ENCODE data around the gene COL1A2.

Gene COL1A2

DNA sequence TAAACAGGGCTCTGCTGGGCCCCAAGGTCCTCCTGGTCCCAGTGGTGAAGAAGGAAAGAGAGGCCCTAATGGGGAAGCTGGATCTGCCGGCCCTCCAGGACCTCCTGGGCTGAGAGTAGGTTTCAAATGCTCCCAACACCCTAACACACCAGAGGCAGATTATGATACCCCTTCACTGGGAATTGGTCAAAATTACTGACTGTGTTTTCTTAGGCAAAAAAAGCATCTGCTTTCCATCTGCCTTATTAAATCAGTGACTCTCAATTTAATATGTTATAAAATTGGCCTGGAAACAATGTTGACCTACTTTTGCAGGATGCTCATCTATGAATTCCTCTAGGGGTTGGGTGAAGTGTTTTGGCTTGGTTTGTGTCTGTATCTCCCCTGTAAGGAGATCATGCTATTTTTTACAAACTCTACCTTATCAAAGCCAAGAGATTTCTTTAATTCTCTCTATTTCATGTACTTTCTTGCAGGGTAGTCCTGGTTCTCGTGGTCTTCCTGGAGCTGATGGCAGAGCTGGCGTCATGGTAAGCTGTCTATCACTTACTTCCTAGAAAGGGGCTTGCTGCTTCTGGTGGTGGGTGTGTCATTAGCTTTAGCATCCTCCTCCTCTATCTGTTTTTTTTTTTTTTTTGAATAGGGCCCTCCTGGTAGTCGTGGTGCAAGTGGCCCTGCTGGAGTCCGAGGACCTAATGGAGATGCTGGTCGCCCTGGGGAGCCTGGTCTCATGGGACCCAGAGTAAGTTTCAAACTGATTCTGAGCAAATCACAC, 15.9 kb downstream of the COL1A2 start:
- no peak for DNase-seq (ENCODE audit: low spot score)

DNA sequence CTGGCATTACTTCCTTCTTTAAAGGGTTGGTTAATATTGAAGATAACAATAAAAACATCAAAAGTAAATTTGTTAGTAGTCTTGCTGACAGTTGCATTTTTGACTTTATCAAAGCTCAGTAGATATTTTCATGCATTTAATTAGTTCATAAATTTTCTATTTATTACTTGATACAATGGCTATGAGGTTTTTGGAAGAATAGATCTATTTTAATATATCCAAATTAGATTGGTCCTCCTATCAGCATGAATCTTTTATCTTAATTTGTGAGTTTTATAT, 16.4 kb downstream of the COL1A2 start:
- no peak for DNase-seq (ENCODE audit: low spot score)

DNA sequence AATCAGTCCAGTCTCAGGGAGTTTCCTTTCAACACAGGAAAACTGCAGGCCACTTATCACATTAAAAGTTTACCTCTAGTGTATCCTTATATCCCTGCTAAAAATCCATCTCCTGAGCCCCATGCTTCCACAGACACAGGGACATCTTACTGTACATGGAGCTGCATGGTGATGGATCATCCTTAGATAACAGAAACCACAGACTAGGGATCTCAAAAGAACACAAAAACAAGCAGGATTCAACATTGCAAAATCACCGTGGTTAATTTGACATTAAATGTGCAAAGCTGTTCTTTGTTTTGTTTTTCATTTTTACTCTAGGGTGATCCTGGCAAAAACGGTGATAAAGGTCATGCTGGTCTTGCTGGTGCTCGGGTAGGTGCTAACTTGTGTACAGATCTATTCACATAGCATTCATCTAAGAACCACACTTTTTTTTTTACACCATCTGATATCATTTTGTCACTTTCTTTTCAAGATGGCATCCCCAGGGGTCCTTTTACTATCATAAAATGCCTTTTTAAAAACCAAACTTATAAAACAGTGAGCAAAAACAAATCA, 18.1 kb downstream of the COL1A2 start:
- DNase-seq (ENCODE audit: low spot score): no peak

DNA sequence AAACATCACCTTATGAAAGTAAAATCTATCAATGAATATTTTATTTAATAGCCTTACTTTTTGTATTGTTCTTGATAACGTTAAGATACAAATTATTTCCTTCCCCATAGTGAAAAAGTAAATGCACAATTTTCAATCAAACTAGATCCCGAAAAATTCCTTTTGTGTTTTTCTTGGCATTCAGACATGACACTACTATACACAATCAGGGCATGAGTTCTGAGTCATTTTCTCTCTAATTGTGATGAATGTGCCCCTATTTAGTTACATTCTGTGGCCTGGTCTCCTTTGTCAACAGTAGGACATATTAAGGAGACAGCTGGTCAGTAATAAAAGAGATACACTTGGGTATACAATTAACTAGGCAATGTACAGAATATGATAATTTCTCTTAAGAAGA, 19.8 kb downstream of the COL1A2 start:
- DNase-seq (ENCODE audit: low spot score): no peak

DNA sequence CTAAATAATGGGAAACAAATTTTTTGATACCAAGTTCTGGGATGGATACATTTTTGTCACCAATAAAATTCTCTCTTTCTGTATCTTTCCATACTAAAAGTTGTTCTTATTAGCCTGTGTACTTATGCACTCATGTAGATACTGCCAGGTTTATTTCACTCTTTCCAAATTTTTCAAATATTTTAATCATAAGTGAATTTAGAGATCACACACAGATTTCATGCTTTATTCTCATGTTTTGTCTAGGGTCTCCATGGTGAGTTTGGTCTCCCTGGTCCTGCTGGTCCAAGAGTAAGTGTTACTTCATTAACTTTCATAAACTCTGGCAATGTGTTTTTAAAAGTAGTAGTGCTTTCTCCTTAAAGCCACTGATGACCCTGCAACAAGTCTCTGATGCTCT, 20.3 kb downstream of the COL1A2 start:
- DNase-seq (ENCODE audit: low spot score): no peak

DNA sequence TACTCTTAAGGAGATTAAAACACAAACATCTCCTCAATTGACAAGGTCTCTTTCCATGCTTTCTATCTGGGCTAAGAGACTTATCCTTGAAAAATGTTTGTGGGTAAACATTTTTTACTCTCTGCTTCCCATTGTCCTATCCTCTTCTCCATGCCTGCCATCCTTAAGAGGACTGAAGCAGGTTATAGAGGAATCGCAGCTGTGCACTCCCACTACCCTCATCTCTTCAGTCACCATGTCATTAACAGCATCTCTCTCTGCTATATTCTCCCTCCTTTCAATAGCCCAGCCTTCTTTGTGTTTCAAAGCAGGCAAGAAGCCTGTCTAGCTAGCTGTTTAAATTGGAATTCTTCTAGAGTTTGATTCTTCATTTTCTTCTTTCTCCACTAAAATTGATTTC, 22.6 kb downstream of the COL1A2 start:
- no peak for DNase-seq (ENCODE audit: low spot score)

DNA sequence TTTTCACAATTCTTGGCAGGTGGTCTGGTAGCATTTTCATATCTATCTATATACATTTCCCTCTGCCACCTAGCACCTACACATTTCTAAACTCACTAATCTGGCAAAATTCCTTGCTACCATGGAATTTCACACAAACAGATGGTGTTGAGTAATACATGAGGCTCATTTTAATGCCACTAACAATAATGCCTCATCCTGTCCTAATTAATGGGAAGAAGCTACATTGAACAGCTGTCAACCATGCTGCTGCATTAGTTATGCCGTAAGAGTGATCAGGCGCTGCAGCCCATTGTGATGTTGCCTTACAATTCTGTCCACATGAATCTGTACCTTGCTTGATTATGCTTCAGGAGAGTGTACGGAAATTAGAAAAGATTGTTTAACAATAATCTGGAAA, 23.2 kb downstream of the COL1A2 start:
- DNase-seq (ENCODE audit: low spot score): no peak

DNA sequence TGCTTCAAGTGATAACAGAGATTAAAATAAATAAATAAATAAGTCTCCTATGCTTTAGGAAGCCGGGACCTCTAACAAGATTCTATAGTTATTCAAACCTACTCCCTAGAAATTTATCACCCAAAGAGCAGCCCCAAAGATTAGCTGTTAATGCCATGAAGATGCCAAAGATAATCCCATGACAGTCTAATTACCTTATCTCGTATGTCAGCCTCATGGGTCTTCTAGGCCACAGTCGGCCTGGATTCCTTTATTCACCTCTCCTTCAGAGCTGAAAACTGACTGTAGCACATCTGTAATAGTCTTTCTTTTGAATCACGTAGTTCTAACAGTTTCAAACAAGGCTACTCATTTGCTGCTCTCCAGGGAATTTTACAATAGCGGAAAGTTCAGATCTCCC, 24.2 kb downstream of the COL1A2 start:
- DNase-seq (ENCODE audit: low spot score): no peak

DNA sequence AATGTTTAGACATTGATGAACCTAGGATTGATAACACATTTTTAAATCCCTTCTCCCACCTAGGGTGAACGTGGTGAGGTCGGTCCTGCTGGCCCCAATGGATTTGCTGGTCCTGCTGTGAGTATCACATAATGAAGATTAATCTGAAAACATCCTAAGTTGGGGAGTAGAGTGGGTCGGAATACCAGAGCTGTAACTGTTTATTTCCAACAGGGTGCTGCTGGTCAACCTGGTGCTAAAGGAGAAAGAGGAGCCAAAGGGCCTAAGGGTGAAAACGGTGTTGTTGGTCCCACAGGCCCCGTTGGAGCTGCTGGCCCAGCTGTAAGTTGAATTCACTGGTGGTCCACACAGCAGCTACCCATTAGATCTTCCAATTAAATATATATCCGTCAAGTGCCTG, 25.6 kb downstream of the COL1A2 start:
- no peak for DNase-seq (ENCODE audit: low spot score)

DNA sequence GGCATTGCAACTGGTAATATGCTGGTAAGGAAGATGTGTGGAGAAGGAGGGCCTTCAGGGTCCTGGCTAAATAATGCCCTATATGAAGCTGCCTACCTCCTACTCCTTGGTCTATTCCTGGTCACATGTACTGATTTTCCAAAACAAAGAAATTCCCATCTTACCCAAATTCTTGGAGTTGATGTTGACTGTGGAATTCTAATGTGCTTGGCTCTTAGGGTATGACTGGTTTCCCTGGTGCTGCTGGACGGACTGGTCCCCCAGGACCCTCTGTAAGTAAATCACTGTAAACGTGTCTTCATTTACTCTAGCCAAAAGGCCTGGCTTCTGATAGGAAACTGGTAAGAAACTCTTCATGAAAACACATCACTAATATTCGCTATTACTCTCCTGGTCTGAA, 27.0 kb downstream of the COL1A2 start:
- no peak for DNase-seq (ENCODE audit: low spot score)

DNA sequence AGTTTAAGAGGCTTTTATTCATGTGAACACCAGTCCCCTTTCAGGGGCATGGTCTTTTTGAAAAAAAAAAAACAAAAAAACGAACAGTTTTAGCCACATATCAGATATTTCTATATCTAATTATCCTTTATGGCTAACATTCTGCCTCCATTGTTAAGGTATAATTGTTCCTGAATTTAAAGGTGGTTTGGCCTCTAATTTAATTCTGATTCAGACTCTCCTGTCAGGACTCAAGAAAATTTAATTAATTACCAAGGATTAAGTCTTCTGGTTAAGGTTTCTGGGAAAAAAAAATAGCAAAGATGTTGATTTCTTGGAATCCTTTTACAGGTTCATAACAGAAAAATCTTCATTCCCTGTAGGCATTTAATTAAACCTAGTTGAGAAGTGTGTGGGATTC, 27.4 kb downstream of the COL1A2 start:
- no peak for DNase-seq (ENCODE audit: low spot score)

DNA sequence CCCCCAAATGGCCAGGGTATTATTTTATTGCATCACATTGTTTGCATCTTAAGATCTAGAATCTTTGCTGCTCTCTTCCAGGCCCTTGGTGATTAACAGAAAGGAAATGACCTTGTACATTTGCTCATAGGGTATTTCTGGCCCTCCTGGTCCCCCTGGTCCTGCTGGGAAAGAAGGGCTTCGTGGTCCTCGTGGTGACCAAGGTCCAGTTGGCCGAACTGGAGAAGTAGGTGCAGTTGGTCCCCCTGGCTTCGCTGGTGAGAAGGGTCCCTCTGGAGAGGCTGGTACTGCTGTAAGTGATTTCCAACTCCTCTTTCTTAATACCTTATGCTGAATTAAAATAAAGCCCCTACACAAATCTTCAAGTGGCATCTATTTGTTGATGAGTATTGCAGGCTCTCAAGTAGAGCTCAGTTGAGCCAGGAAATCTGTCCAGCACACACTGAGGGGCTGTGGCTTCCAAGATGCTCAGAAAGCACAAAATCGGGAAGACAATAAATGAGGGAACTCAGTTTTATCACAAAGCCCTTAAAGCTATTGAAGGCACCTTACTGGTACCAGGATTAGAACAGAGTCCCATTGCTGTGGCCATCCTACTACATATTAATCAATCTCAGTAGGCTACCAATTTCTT, 28.2 kb downstream of the COL1A2 start:
- no peak for DNase-seq (ENCODE audit: low spot score)

DNA sequence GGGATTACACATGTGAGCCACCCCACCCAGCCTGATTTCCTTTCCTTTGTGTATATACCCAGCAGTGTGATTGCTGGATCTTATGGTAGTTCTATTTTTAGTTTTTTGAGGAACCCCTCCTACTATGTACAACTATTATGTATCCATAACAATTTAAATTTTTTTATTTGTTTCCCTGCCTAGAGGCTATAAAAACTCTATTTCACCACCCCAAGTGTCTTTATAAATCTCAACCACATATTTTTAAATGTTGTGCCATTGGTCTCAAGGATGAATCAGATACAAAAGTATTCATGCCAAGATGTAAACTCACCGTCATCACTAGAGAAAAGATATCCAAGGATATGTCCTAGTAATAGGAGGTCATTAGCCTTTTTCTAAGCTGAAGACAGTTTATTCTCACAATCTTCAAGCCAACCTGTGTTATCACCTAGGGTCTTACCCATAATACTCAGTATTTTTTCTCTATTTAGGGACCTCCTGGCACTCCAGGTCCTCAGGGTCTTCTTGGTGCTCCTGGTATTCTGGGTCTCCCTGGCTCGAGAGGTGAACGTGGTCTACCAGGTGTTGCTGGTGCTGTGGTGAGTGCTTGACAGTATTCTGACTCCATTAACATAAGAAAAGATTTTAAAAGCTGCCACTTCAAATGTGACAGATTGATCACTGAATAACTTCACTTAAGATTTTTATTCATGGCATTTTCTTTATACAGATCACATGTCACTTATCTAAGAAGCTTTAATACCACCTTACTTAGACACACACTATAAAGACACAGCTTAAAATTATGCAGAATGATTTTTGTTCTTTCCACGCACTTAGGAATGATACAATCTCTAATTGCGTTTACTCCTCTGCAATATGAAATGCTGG, 29.4 kb downstream of the COL1A2 start:
- DNase-seq (ENCODE audit: low spot score): no peak

DNA sequence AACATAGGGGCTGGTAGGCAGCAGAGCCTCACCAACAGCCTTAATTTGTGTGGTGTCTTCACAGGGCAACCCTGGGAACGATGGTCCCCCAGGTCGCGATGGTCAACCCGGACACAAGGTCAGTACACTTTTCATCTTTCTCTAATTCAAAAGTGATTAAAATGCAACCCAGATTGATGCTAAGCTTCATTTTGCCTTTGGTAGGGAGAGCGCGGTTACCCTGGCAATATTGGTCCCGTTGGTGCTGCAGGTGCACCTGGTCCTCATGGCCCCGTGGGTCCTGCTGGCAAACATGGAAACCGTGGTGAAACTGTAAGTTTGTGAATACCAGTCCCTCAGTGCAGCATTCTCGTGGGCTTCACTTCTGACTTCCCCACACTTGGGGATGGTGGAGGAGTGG, 30.9 kb downstream of the COL1A2 start:
- no peak for DNase-seq (ENCODE audit: low spot score)

DNA sequence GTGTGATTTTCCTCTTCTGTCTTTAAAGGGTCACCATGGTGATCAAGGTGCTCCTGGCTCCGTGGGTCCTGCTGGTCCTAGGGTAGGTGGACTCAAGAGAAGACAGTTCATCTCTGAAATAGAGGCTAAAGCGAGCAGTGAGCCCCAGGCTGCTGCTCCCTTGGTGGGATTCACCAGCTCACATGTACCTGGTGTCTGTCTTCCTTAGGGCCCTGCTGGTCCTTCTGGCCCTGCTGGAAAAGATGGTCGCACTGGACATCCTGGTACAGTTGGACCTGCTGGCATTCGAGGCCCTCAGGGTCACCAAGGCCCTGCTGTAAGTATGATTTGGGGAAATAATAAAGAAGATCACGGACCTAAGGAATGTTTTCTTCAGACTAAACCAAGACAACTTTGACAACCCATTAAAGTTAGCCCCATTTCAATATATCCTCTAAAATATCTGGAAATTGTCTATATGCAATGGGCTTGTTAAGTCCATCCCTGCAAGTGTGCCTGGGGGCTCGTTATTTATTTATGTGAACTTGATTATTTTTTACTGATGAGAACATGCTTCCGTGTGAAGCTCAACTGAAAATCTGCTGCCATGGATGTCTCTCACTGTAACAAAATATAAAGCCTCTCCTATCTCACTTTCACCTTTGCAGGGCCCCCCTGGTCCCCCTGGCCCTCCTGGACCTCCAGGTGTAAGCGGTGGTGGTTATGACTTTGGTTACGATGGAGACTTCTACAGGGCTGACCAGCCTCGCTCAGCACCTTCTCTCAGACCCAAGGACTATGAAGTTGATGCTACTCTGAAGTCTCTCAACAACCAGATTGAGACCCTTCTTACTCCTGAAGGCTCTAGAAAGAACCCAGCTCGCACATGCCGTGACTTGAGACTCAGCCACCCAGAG, 32.5 kb downstream of the COL1A2 start:
- DNase-seq (ENCODE audit: low spot score): no peak

DNA sequence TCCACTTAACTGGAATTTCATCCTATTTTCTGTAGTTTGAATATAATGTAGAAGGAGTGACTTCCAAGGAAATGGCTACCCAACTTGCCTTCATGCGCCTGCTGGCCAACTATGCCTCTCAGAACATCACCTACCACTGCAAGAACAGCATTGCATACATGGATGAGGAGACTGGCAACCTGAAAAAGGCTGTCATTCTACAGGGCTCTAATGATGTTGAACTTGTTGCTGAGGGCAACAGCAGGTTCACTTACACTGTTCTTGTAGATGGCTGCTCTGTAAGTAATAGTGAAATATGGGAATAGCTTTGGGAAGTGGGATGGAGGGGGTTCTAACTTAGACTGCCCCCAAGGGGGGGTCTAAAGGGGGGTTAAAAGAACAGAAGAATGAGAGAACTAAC, 34.5 kb downstream of the COL1A2 start:
- DNase-seq (ENCODE audit: low spot score): no peak

DNA sequence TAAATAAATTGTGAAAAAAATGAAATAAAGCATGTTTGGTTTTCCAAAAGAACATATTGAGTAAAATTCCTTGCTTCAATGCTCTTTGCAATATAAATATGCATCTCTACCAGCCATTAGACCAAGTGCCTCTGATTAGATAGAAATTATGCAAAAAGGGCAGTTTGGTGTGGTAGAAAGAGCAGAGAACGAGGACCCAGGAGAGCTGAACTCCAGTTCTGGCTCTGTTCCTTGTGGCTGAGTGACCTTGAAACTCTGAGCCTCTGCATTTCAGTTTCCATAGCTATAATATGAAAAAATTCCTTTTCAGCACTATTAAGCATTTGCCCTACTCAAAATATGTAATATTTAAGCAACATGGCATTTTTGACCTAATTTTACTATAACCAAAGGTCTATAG, 36.5 kb downstream of the COL1A2 start:
- DNase-seq (ENCODE audit: low spot score): no peak

DNA sequence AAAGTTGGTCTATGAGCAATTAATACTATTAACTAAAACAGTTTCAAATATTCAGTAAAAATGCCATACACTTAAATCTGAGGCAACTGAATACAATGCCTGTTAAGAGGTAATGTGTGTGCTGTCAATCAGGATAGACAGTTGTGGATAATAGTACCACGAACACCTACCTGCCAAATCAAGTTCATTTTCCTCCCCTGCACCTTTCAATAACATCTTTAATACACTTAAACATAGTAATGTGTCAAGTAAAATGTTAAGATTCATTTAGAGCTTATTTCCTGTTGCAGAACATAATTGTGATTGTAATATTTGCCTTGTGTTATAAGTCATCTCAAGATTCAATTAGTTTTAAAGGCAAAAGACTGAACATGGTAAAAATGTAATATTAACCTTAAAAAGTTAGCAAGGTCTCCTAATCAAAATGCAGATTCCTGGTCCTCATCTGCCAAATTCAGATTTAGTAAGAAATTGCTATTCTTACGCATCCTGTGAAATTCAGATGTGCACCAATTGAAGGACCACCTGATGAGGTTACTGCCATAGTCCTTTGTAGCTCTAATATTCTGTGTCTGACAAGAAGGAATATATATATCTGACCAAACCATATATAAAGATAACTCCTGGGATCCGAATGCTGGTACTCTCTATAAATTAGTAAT, 37.1 kb downstream of the COL1A2 start:
- no peak for DNase-seq (ENCODE audit: low spot score)

DNA sequence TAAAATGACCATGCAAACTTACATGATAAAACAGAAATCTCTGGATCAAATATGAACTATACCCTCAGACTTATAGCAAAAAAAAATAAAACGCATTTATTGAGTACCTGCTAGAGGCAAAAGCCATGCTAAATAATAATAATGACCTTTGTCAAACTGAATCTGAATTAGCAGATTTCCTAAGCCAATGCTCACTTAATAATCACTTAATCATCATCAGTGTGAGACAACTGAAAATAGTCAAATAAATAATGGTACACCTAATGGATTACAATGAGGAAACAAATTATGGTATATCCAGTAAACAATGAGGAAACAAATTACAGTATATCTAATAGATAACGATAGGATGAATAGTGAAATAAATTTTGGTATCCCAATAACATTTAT, 37.6 kb downstream of the COL1A2 start:
- no peak for DNase-seq (ENCODE audit: low spot score)

DNA sequence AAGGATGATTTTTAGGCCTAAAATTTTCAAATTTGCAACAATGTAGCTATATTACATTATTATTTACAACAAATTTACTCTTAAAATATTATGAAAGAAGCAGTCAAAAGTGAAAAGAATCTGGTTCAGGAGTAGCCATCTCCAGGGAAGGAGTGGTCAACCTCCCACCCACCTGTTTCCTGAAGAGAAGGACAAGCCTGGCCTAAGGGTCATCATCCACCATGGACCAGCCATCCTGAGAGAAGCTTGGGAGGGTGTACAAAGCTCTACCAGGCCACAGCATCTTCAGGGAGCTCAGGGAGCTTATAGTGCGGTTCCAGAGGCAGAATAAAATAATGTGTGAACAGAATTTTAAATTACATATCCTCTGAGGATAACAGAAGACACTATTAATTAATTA, 38.1 kb downstream of the COL1A2 start:
- DNase-seq (ENCODE audit: low spot score): no peak

DNA sequence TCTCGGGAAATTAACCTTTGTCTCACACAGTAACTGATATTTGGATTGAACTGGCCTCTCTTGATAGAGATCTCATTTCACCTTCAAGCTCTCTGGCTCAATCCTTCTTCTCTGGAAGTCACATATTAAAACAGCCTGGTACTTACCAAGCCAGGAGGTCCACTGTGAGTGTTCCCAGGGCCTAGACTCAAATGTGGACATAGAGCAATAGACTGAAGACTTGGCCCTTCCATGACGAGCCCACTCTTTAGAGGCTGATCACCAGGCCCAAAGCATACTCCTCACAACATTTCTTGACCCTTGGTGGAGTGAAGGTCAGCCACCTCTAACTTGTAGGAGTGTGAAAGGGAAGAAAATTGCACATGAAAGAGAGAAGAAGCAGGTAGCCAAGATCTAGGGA, 38.5 kb downstream of the COL1A2 start:
- no peak for DNase-seq (ENCODE audit: low spot score)

Measured in CD4-positive, alpha-beta T cell treated with Interleukin-6 at 100 ng/mL for 8 hours (primary cell).